ENCODE results near the gene LIMD2. TPM values are rescaled to one million over a fixed set of nuclear protein-coding genes. Genes with fewer than 3 reads are reported as not detected.
A peak's percentile ranks its signal among the peaks of the same experiment; 100 is the strongest.

The LIMD2 gene
- total RNA-seq, 1 experiment from 2014 or later = 93.5 TPM

DNA sequence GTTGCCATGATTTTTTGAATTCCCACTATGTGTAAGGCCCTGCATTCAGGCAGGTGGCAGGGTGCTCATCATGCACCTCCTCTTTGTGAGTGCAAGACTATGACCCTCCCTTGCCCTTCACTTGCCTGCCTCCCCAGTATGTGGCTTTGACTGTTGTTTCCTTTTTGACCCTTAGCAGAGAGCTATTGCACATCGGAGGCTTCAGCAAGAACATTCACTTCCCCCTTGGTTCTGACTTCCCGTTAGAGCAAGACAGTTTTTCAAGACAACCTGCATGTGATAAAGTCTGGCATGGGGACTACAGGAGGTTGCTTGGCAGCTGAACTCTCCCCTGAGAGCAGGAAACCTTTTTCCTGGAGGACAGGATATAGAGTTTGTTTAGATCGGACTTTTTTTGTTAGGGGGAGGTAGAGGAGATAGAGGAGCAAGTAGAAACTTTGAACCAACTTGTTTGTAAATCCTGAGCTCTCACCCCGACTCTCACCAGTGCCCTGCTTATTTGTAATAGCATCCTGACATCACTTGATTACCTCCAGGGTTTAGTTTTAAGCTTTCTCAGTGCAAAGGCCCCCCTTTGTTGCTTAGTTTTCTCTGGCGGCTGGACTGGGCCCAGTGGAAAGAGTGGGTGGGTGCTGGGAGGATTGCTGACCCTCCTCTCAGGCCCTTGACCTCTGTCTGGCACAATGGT lies 34.3 kb downstream of the LIMD2 start:
- H3K27ac Mint-ChIP-seq = peak overlapping the region in 2 of 3 experiments; percentile 40 to 76; a peak in 1 of 7 replicates
- H4K8ac ChIP-seq (replicated peaks; ENCODE audit: insufficient read length, low read depth, low read length) = no peak overlapping the region
- H3K36me3 Mint-ChIP-seq (ENCODE audit: insufficient read depth in 1 of 3, low read depth in 3 of 3) = peaks cover 2 to 23% (median 14%) of the 10 kb centered on the region in 3 experiments; a peak in 6 of 7 replicates
- H2BK120ac ChIP-seq (ENCODE audit: low read depth, low read length, poor library complexity, severe bottlenecking) = no peak overlapping the region
- H2BK20ac ChIP-seq (ENCODE audit: low read depth, low read length, poor library complexity, severe bottlenecking) = no peak overlapping the region
- no peak overlapping the region for H2AFZ ChIP-seq (ENCODE audit: low read length)
- TF ChIP-seq, protein P1, sequence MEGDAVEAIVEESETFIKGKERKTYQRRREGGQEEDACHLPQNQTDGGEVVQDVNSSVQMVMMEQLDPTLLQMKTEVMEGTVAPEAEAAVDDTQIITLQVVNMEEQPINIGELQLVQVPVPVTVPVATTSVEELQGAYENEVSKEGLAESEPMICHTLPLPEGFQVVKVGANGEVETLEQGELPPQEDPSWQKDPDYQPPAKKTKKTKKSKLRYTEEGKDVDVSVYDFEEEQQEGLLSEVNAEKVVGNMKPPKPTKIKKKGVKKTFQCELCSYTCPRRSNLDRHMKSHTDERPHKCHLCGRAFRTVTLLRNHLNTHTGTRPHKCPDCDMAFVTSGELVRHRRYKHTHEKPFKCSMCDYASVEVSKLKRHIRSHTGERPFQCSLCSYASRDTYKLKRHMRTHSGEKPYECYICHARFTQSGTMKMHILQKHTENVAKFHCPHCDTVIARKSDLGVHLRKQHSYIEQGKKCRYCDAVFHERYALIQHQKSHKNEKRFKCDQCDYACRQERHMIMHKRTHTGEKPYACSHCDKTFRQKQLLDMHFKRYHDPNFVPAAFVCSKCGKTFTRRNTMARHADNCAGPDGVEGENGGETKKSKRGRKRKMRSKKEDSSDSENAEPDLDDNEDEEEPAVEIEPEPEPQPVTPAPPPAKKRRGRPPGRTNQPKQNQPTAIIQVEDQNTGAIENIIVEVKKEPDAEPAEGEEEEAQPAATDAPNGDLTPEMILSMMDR (conservative IDR thresholded peaks at IDR 0.05) = no peak
- no peak overlapping the region for H4K91ac ChIP-seq (ENCODE audit: insufficient read length, low read depth, low read length)
- H4K20me1 ChIP-seq (ENCODE audit: control insufficient read depth, insufficient read depth, insufficient read length) = no peaks in the 10 kb centered on the region
- H3K27me3 ChIP-seq (ENCODE audit: insufficient read depth, low read length) = no peaks in the 10 kb centered on the region
- H3K9me3 Mint-ChIP-seq = no peaks in the 10 kb centered on the region
- no peaks in the 10 kb centered on the region for H3K4me1 Mint-ChIP-seq
- H3K4ac ChIP-seq (ENCODE audit: low read depth, low read length) = no peak overlapping the region
- no peak overlapping the region for H3K4me3 Mint-ChIP-seq
- H3K4me1 ChIP-seq (ENCODE audit: insufficient read depth, low read length) = no peaks in the 10 kb centered on the region
- no peak overlapping the region for H3K9ac ChIP-seq (ENCODE audit: extremely low read depth, insufficient read length, low read length)
- H2AK5ac ChIP-seq (ENCODE audit: insufficient read length, low read length) = no peak overlapping the region
- no peak for DNase-seq
- WGBS (ENCODE audit: extremely low coverage, insufficient read length, low lambda C conversion rate) = no CpG with 5 or more reads among the region's 5 CpGs
- no peak overlapping the region for H3K18ac ChIP-seq (ENCODE audit: insufficient read length, low read depth, low read length)
- H3K79me2 ChIP-seq (ENCODE audit: insufficient read depth, low read length) = no peaks in the 10 kb centered on the region
- H2BK5ac ChIP-seq (ENCODE audit: insufficient read length, low read length) = no peak overlapping the region
- no peak overlapping the region for H3K23ac ChIP-seq (ENCODE audit: insufficient read length, low read depth, low read length)
- no peak overlapping the region for H3K27ac ChIP-seq (ENCODE audit: insufficient read length, low read depth, low read length)
- no peaks in the 10 kb centered on the region for H3K79me1 ChIP-seq (ENCODE audit: insufficient read depth, low read depth, low read length, poor library complexity, severe bottlenecking)
- H3K23me2 ChIP-seq (ENCODE audit: insufficient read length, low read depth, low read length, poor library complexity, severe bottlenecking) = no peaks in the 10 kb centered on the region
- H3K56ac ChIP-seq (ENCODE audit: insufficient read length, low read depth, low read length) = no peak overlapping the region
- no peaks in the 10 kb centered on the region for H3K9me3 ChIP-seq (ENCODE audit: control insufficient read depth, low read depth, low read length)
- no peak overlapping the region for H4K5ac ChIP-seq (ENCODE audit: insufficient read length, low read depth, low read length)
- no peaks in the 10 kb centered on the region for H3K27me3 Mint-ChIP-seq (ENCODE audit: low read depth)
- H3T11ph ChIP-seq (ENCODE audit: low read length) = no peak overlapping the region
- no peak overlapping the region for H3K4me2 ChIP-seq (ENCODE audit: insufficient read depth, insufficient read length, low read length)
- H3K14ac ChIP-seq (ENCODE audit: insufficient read depth, low read length) = no peak overlapping the region
- no peak overlapping the region for H2BK12ac ChIP-seq (ENCODE audit: insufficient read length, low read depth, low read length)
- no peak overlapping the region for H2BK15ac ChIP-seq (ENCODE audit: low read depth, low read length)
